Gastrocnemius medialis (tissue), 4 donors: ENCODE data around the gene IGFL1. TPM values are rescaled to one million over a fixed set of nuclear protein-coding genes. Genes with fewer than 3 reads are reported as not detected.
"Not testable (repeated sequence)": the region's sequence is repeated elsewhere in the genome, so short reads cannot be mapped to it uniquely, and the experiment has no call there.

Experiments
- ATAC-seq, 2 donors: fragments of 150-250 bp; one replicate each; pipeline ENCODE4 v1.9.1; 2016
- DNase-seq, 2 donors: peaks; one replicate each; pipeline ENCODE4 v3.0.0-alpha.2; 2019
- H3K27ac ChIP-seq, 4 donors: fragments of 200-600 bp; sonication (generic); 1 replicate in 1 of 4; 2 replicates in 3 of 4; pipeline ENCODE4 v1.5.1; 2016 to 2018; ENCODE audit warnings: mild to moderate bottlenecking in 2 of 4, moderate library complexity in 1 of 4
- H3K27me3 ChIP-seq, 3 donors: fragments of 200-600 bp; sonication (generic) in 2 of 3; 1 replicate in 1 of 3; 2 replicates in 2 of 3; pipeline versions ENCODE4 v1.5.1 to v1.6.0; 2016 to 2019; ENCODE audit warnings: mild to moderate bottlenecking in 1 of 3, moderate library complexity in 1 of 3
- H3K36me3 ChIP-seq, 2 donors: fragments of 200-600 bp; sonication (generic) in 1 of 2; one replicate each; pipeline ENCODE4 v1.5.1; 2017 to 2018
- H3K4me1 ChIP-seq, 2 donors: fragments of 200-600 bp; sonication (generic) in 1 of 2; one replicate each; pipeline ENCODE4 v1.5.1; 2016 to 2017; ENCODE audit warnings: mild to moderate bottlenecking in 2 of 2
- H3K4me3 ChIP-seq, 4 donors: fragments of 200-600 bp; sonication (generic) in 3 of 4; 1 replicate in 1 of 4; 2 replicates in 3 of 4; pipeline ENCODE4 v1.5.1; 2016 to 2019; ENCODE audit warnings: mild to moderate bottlenecking in 2 of 4
- H3K9me3 ChIP-seq, 3 donors: fragments of 200-600 bp; sonication (generic) in 2 of 3; 1 replicate in 1 of 3; 2 replicates in 2 of 3; pipeline ENCODE4 v1.5.1; 2016 to 2019
- POLR2A ChIP-seq, 2 donors: fragments of 450-650 bp; IDR thresholded peaks; one replicate each; pipeline ENCODE4 v1.6.1; 2017; ENCODE audit warnings: antibody characterized with exemption in 2 of 2, mild to moderate bottlenecking in 2 of 2, moderate library complexity in 2 of 2
- in situ Hi-C, 4 donors: fragments of 200-750 bp; cut with MboI; loops; one replicate each; pipeline versions ENCODE4 v1.15.0 to v1.8.0; 2017; ENCODE audit warnings: low sequenced_read_pairs in 4 of 4
- intact Hi-C: fragments of 100-400 bp; cut with DNase I; formaldehyde crosslinking; loops from one replicate; pipeline ENCODE4 v1.15.1; 2023; ENCODE audit warnings: low total_unique reads
- total RNA-seq, 4 donors: library from RNA; depleted of rRNA; stranded (reverse); fragments of >200 nt; gene quantifications; one replicate each; pipeline versions ENCODE4 v1.1.0 to v1.2.3, GENCODE V29; 2016
- TF ChIP-seq, protein P1 (sequence below), 5 experiments: fragments of 450-650 bp in 3 of 5; fragments of 200-600 bp in 2 of 5; sonication (generic) in 2 of 5; IDR thresholded peaks in 4 of 5; conservative IDR thresholded peaks in 1 of 5; 1 replicate in 4 of 5; 2 replicates in 1 of 5; pipeline ENCODE4 v1.5.1; 2016 to 2019; ENCODE audit warnings: antibody characterized with exemption in 5 of 5, mild to moderate bottlenecking in 3 of 5, moderate library complexity in 3 of 5

Gene IGFL1
- not detected for total RNA-seq

DNA sequence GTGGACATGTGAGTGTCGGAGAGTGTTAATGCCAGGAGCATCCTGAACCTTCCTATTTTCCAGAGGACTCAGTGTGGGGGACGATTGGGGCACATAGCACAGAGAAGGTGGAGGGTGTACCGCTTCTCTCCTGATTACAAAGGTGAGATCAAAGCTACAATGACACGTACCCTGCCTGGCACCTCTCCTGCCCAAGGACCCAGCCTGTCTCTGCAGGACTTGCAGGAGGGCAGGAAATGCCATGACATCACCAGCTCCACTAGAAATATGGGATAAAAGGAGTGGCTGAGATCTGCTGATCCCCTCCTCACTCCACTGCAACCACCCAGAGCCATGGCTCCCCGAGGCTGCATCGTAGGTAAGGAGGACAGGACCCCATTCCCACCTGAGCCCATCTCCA lies at the start of gene IGFL1:
Gene IGFL1 (plus strand): TSS at position 301 of the 400 bp plus-strand sequence. CDS start 33 bp downstream, at position 334.
- no peak for ATAC-seq
- H3K27me3 ChIP-seq = peaks cover 6 to 22% (median 20%) of the 10 kb centered on the region in 3 donors

DNA sequence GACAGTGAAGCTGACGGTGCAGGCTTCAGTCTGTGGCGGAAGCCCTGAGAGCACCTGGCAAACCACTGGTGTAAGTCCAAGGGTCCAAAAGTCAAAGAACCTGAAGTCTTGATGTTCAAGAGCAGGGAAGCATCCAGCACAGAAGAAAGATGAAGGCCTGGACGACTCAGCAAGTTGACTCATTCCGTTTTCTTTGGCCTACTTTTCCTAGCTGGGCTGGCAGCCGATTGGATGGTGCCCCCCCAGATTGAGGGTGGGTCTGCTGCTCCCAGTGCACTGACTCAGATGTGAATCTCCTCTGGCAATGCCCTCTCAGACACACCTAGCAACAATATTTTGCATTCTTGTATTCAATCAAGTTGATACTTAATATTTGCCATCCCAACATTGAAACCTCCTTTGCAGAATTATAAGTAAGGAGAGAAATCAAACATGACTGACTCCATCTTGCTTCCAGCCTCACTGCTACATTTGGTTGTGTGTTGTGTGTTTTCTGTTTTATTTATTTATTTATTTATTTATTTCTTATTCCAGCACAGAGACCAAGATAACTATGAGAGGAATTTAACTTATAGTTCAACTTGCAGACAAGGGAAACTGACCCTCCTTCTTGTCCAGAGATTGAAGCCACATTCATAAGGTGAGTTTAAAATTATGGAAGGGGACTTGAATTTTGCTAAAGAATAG lies 48.7 kb upstream of the IGFL1 start:
- Histone ChIP-seq H3K27ac (no peak overlapping the region), H3K27me3 (peaks cover 0 to 8% (median 3%) of the 10 kb centered on the region in 3 donors), H3K4me3 (no peak overlapping the region), H3K36me3 (no peaks in the 10 kb centered on the region), H3K4me1 (no peaks in the 10 kb centered on the region), H3K9me3 (no peaks in the 10 kb centered on the region)
- DNase-seq = no peak
- in situ Hi-C loops (loop anchor here in 1 of 4 donors (10.0 kb wide), 1 partner anchor 96 kb away; no protein-coding TSS in a partner anchor), intact Hi-C loops (no loop called here)
- ATAC-seq = no peak
- TF ChIP-seq POLR2A (IDR thresholded peaks at IDR 0.05) = no peak
- TF ChIP-seq, protein P1, sequence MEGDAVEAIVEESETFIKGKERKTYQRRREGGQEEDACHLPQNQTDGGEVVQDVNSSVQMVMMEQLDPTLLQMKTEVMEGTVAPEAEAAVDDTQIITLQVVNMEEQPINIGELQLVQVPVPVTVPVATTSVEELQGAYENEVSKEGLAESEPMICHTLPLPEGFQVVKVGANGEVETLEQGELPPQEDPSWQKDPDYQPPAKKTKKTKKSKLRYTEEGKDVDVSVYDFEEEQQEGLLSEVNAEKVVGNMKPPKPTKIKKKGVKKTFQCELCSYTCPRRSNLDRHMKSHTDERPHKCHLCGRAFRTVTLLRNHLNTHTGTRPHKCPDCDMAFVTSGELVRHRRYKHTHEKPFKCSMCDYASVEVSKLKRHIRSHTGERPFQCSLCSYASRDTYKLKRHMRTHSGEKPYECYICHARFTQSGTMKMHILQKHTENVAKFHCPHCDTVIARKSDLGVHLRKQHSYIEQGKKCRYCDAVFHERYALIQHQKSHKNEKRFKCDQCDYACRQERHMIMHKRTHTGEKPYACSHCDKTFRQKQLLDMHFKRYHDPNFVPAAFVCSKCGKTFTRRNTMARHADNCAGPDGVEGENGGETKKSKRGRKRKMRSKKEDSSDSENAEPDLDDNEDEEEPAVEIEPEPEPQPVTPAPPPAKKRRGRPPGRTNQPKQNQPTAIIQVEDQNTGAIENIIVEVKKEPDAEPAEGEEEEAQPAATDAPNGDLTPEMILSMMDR (IDR thresholded peaks at IDR 0.05 in 4 of 5, conservative IDR thresholded peaks at IDR 0.05 in 1 of 5) = no peak

More for the DNA sequence above, at the start of gene IGFL1:
- Histone ChIP-seq H3K9me3 (no peaks in the 10 kb centered on the region), H3K27ac (no peak within 1 kb of the TSS), H3K4me3 (no peak within 1 kb of the TSS), H3K36me3 (no peaks in the 10 kb centered on the region), H3K4me1 (no peaks in the 10 kb centered on the region)
- DNase-seq = no peak
- in situ Hi-C loops = no loop called here
- TF ChIP-seq, protein P1 (IDR thresholded peaks at IDR 0.05 in 4 of 5, conservative IDR thresholded peaks at IDR 0.05 in 1 of 5) = no peak
- TF ChIP-seq POLR2A (IDR thresholded peaks at IDR 0.05) = no peak
- intact Hi-C loops = no loop called here

DNA sequence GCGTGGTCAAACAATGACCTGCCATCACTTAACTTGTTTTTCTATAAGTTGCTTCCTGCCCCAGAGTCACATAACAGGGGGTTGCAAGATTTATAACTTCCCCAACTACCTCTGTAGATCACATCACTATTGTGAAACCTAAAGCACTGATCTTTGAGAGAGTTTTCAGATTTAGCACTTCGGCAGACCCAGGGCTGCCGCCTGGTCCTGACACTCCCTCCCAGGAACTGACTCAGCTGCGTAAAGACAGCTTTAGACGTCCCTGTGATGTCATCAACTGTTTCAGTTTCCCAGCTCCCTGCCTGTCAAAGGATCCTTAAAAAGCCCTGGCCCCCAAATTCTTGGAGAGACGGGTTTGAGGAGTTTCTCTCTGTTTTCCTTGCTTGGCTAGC lies 48.2 kb upstream of the IGFL1 start:
- no peak overlapping the region for H3K4me3 ChIP-seq
- in situ Hi-C loops = loop anchor here in 1 of 4 donors (10.0 kb wide), 1 partner anchor 97 kb away; no protein-coding TSS in a partner anchor
- DNase-seq = no peak
- H3K4me1 ChIP-seq = no peaks in the 10 kb centered on the region
- H3K36me3 ChIP-seq = no peaks in the 10 kb centered on the region
- H3K27ac ChIP-seq = no peak overlapping the region
- TF ChIP-seq, protein P1 (IDR thresholded peaks at IDR 0.05 in 4 of 5, conservative IDR thresholded peaks at IDR 0.05 in 1 of 5) = no peak
- no peak for TF ChIP-seq POLR2A (IDR thresholded peaks at IDR 0.05)
- intact Hi-C loops = no loop called here
- H3K27me3 ChIP-seq = peaks cover 0 to 6% (median 5%) of the 10 kb centered on the region in 3 donors
- H3K9me3 ChIP-seq = no peaks in the 10 kb centered on the region
- ATAC-seq = no peak

DNA sequence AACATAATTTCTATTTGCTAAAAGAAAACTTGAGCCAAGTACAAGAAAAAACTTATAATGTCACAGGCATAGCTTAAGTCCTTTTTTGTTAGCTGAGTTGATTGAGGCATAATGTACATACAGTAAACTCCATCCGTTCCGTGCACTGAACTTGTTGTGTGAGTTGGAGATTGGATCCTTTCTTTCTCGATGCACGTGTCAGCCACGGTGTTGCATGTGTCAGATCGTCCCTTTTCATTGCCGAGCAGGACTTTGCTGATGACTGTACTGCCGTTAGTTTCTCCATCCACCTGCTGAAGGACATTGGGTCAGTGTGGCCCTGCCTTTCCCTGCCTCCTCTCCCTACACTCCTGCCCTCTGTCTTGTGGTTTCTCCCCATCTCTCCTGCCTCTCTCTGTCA lies 47.1 kb upstream of the IGFL1 start:
- Histone ChIP-seq H3K4me1 (no peaks in the 10 kb centered on the region), H3K4me3 (no peak overlapping the region), H3K27ac (no peak overlapping the region), H3K9me3 (no peaks in the 10 kb centered on the region), H3K27me3 (peaks cover 0 to 5% (median 4%) of the 10 kb centered on the region in 3 donors), H3K36me3 (no peaks in the 10 kb centered on the region)
- no peak for DNase-seq
- TF ChIP-seq, protein P1 (IDR thresholded peaks at IDR 0.05 in 4 of 5, conservative IDR thresholded peaks at IDR 0.05 in 1 of 5) = no peak
- no peak for TF ChIP-seq POLR2A (IDR thresholded peaks at IDR 0.05)
- intact Hi-C loops = no loop called here
- no peak for ATAC-seq
- in situ Hi-C loops = loop anchor here in 1 of 4 donors (10.0 kb wide), 1 partner anchor 98 kb away; no protein-coding TSS in a partner anchor

DNA sequence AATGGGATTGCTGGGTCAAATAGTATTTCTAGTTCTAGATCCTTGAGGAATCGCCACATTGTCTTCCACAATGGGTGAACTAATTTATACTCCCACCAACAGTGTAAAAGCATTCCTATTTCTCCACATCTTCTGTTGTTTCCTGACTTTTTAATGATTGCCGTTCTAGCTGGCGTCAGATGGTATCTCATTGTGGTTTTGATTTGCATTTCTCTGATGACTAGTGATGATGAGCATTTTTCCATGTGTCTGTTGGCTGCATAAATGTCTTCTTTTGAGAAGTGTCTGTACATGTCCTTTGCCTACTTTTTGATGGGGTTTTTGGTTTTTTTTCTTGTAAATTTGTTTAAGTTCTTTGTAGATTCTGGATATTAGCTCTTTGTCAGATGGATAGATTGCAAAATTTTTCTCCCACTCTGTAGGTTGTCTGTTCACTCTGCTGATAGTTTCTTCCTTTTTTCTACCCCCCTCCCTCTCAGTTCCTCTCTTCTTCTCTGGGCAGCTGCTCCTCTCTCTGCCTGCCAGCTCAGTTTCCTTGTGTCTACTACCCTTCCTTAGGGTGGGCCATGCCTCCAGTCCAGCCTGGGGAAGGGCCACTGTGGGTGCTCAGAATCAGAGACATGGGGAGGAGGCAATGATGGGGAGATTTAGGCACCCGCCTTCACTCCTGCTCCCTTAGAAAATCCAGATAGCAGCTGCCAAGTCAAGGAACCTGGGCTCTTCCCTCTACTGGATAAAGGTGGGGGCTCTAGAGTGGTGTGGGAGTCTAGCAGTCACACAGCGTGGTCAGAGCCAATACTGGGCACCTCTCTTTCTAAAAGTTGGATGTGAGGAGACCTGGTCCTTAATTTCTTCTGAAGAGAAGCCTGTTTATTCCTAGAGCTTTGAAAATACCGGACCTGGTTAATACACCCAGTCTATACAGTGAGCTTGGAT lies 44.5 kb upstream of the IGFL1 start:
- H3K9me3 ChIP-seq, H3K4me3 ChIP-seq, ATAC-seq, H3K4me1 ChIP-seq, H3K36me3 ChIP-seq, DNase-seq, intact Hi-C loops, H3K27ac ChIP-seq: not testable (repeated sequence)
- in situ Hi-C loops = loop anchor here in 1 of 4 donors (10.0 kb wide), 1 partner anchor 100 kb away; no protein-coding TSS in a partner anchor
- H3K27me3 ChIP-seq = peaks cover 3 to 17% (median 11%) of the 10 kb centered on the region in 3 donors
